Ovary (tissue), 3 donors: Measurements from ENCODE around the gene SULF2.

ENCODE experiments used
- EP300 ChIP-seq: sonication (generic); formaldehyde crosslinking; IDR thresholded peaks from one replicate; pipeline ENCODE4 v1.6.1; 2017; ENCODE audit warnings: antibody characterized with exemption
- POLR2A ChIP-seq: fragments of 450-650 bp; IDR thresholded peaks from one replicate; pipeline ENCODE4 v1.6.1; 2017; ENCODE audit warnings: antibody characterized with exemption, mild to moderate bottlenecking, moderate library complexity
- TF ChIP-seq, protein P1 (sequence below), 3 donors: fragments of 450-650 bp in 2 of 3; fragments of 200-600 bp in 1 of 3; IDR thresholded peaks; one replicate each; pipeline versions ENCODE4 v1.5.1 to v1.8.0; 2016 to 2022; ENCODE audit warnings: antibody characterized with exemption in 3 of 3, mild to moderate bottlenecking in 1 of 3
- donor health status: DM: no; HTN: no; CAD: no.

GRCh38 chr20:47789081-47789763 lies 3.9 kb upstream of the SULF2 start:
- TF ChIP-seq, protein P1, sequence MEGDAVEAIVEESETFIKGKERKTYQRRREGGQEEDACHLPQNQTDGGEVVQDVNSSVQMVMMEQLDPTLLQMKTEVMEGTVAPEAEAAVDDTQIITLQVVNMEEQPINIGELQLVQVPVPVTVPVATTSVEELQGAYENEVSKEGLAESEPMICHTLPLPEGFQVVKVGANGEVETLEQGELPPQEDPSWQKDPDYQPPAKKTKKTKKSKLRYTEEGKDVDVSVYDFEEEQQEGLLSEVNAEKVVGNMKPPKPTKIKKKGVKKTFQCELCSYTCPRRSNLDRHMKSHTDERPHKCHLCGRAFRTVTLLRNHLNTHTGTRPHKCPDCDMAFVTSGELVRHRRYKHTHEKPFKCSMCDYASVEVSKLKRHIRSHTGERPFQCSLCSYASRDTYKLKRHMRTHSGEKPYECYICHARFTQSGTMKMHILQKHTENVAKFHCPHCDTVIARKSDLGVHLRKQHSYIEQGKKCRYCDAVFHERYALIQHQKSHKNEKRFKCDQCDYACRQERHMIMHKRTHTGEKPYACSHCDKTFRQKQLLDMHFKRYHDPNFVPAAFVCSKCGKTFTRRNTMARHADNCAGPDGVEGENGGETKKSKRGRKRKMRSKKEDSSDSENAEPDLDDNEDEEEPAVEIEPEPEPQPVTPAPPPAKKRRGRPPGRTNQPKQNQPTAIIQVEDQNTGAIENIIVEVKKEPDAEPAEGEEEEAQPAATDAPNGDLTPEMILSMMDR (IDR thresholded peaks at IDR 0.05) = no peak
- TF ChIP-seq POLR2A (no peak), EP300 (no peak)
